Neural progenitor cell (in vitro differentiated cells): Measurements from ENCODE around the gene EHD4. TPM values are rescaled to one million over a fixed set of nuclear protein-coding genes. Genes with fewer than 3 reads are reported as not detected.

Experiments
- DNase-seq: peaks from one replicate; pipeline ENCODE4 v3.0.0-alpha.2; 2016; ENCODE audit warnings: low spot score
- H2AFZ ChIP-seq: fragments of 200-600 bp; sonication (generic); replicated peaks from 2 replicates; pipeline ENCODE4 v1.6.1; 2016; ENCODE audit warnings: antibody characterized with exemption
- H3F3A ChIP-seq: fragments of 200-600 bp; sonication (generic); 2 replicates; pipeline ENCODE4 v1.6.1; 2016; ENCODE audit warnings: antibody characterized with exemption, low read depth
- H3K27ac ChIP-seq: fragments of 200-600 bp; sonication (generic); 2 replicates; pipeline ENCODE4 v1.5.1; 2016; ENCODE audit warnings: mild to moderate bottlenecking
- H3K27me3 ChIP-seq: fragments of 200-600 bp; sonication (generic); 2 replicates; pipeline ENCODE4 v1.6.1; 2016; ENCODE audit warnings: mild to moderate bottlenecking, moderate library complexity
- H3K36me3 ChIP-seq: fragments of 200-600 bp; sonication (generic); 2 replicates; pipeline ENCODE4 v1.5.1; 2016
- H3K4me1 ChIP-seq: fragments of 200-600 bp; sonication (generic); 2 replicates; pipeline ENCODE4 v1.6.1; 2016; ENCODE audit warnings: mixed run types
- H3K4me2 ChIP-seq: fragments of 200-600 bp; sonication (generic); 2 replicates; pipeline ENCODE4 v1.6.1; 2016
- H3K4me3 ChIP-seq: fragments of 200-600 bp; sonication (generic); 2 replicates; pipeline ENCODE4 v1.5.1; 2016
- H3K79me2 ChIP-seq: fragments of 200-600 bp; sonication (generic); 2 replicates; pipeline ENCODE4 v1.6.1; 2016; ENCODE audit warnings: low read depth
- H3K9ac ChIP-seq: fragments of 200-600 bp; sonication (generic); 2 replicates; pipeline ENCODE4 v1.6.1; 2016
- H3K9me3 ChIP-seq: fragments of 200-600 bp; sonication (generic); 2 replicates; pipeline ENCODE4 v1.5.1; 2016; ENCODE audit warnings: low read depth
- H4K20me1 ChIP-seq: fragments of 200-600 bp; sonication (generic); 2 replicates; pipeline ENCODE4 v1.6.1; 2016; ENCODE audit warnings: low read depth
- H3K27ac Mint-ChIP-seq: 3 replicates; pipeline ENCODE4 v1.8.0; 2021; ENCODE audit warnings: mixed read lengths
- H3K27me3 Mint-ChIP-seq: 2 replicates; pipeline ENCODE4 v1.8.0; 2022; ENCODE audit warnings: low read depth, mild to moderate bottlenecking, inconsistent platforms, moderate library complexity, mixed read lengths; ENCODE audit not compliant: insufficient read depth
- H3K36me3 Mint-ChIP-seq: 3 replicates; pipeline ENCODE4 v1.8.0; 2021; ENCODE audit warnings: mixed read lengths
- H3K4me1 Mint-ChIP-seq: 3 replicates; pipeline ENCODE4 v1.8.0; 2021; ENCODE audit warnings: mixed read lengths
- H3K4me3 Mint-ChIP-seq: 3 replicates; pipeline ENCODE4 v1.8.0; 2021; ENCODE audit warnings: mild to moderate bottlenecking, moderate library complexity, mixed read lengths
- H3K9me3 Mint-ChIP-seq: 3 replicates; pipeline ENCODE4 v1.8.0; 2020; ENCODE audit warnings: mixed read lengths
- CTCF ChIP-seq: fragments of 200-600 bp; sonication (generic); IDR thresholded peaks from 2 replicates; pipeline ENCODE4 v1.5.1; 2017; ENCODE audit warnings: antibody characterized with exemption, mild to moderate bottlenecking
- EZH2 ChIP-seq: fragments of 200-600 bp; sonication (generic); IDR thresholded peaks from 2 replicates; pipeline ENCODE4 v1.6.1; 2017; ENCODE audit warnings: antibody characterized with exemption, mild to moderate bottlenecking, moderate library complexity
- EZH2phosphoT487 ChIP-seq: fragments of 200-600 bp; sonication (generic); IDR thresholded peaks from 2 replicates; pipeline ENCODE4 v1.6.1; 2017; ENCODE audit warnings: antibody characterized with exemption
- total RNA-seq: library from RNA; depleted of rRNA; stranded (reverse); fragments of >200 nt; gene quantifications from 2 replicates; pipeline ENCODE4 v1.2.3, GENCODE V29; 2015; ENCODE audit warnings: low replicate concordance

EHD4 gene
- total RNA-seq, 1 donor from 2014 or later = 6.9 TPM

GRCh38 chr15:41948490-41948889 is 23.9 kb downstream of the EHD4 start:
- no peak for TF ChIP-seq EZH2
- Histone ChIP-seq H3K27me3 (no peaks in the 10 kb centered on the region), H4K20me1 (peaks cover 5% of the 10 kb centered on the region), H3K79me2 (no peaks in the 10 kb centered on the region), H3K4me2 (no peak overlapping the region), H3K9ac (no peak overlapping the region), H3K4me3 (no peak overlapping the region), H2AFZ (no peak overlapping the region), H3K4me1 (peaks cover 8% of the 10 kb centered on the region), H3K36me3 (no peaks in the 10 kb centered on the region), H3K27ac (no peak overlapping the region), H3K9me3 (no peaks in the 10 kb centered on the region), H3F3A (no peaks in the 10 kb centered on the region)
- Mint-ChIP-seq H3K9me3 (no peaks in the 10 kb centered on the region), H3K4me1 (peaks cover 48% of the 10 kb centered on the region), H3K36me3 (peaks cover 4% of the 10 kb centered on the region), H3K4me3 (no peak overlapping the region), H3K27me3 (peaks cover 2% of the 10 kb centered on the region), H3K27ac (no peak overlapping the region)
- DNase-seq = no peak

GRCh38 chr15:41946970-41947369 is 25.4 kb downstream of the EHD4 start:
- Histone ChIP-seq H3K27ac (no peak overlapping the region), H3K27me3 (no peaks in the 10 kb centered on the region), H2AFZ (no peak overlapping the region), H3K36me3 (no peaks in the 10 kb centered on the region), H3K4me3 (no peak overlapping the region), H4K20me1 (peaks cover 5% of the 10 kb centered on the region), H3K4me2 (no peak overlapping the region), H3K9ac (no peak overlapping the region), H3K9me3 (no peaks in the 10 kb centered on the region), H3K4me1 (peaks cover 9% of the 10 kb centered on the region), H3K79me2 (no peaks in the 10 kb centered on the region), H3F3A (peaks cover under 1% of the 10 kb centered on the region)
- Mint-ChIP-seq H3K27me3 (peaks cover 2% of the 10 kb centered on the region), H3K36me3 (no peaks in the 10 kb centered on the region), H3K4me3 (no peak overlapping the region), H3K27ac (no peak overlapping the region), H3K4me1 (peaks cover 60% of the 10 kb centered on the region), H3K9me3 (no peaks in the 10 kb centered on the region)
- no peak for DNase-seq
- TF ChIP-seq EZH2phosphoT487 (no peak), CTCF (no peak), EZH2 (no peak)

GRCh38 chr15:41945731-41946130 is 26.6 kb downstream of the EHD4 start:
- H3K9me3 ChIP-seq = no peaks in the 10 kb centered on the region
- H3K27me3 ChIP-seq = no peaks in the 10 kb centered on the region
- Mint-ChIP-seq H3K9me3 (no peaks in the 10 kb centered on the region), H3K27ac (no peak overlapping the region), H3K36me3 (no peaks in the 10 kb centered on the region), H3K4me3 (no peak overlapping the region), H3K27me3 (no peaks in the 10 kb centered on the region), H3K4me1 (peaks cover 61% of the 10 kb centered on the region)
- H3K27ac ChIP-seq = no peak overlapping the region
- H3K79me2 ChIP-seq = no peaks in the 10 kb centered on the region
- TF ChIP-seq EZH2phosphoT487 = no peak
- no peak for TF ChIP-seq EZH2
- no peak for TF ChIP-seq CTCF
- DNase-seq = no peak
- no peak overlapping the region for H3K4me3 ChIP-seq
- H3F3A ChIP-seq = peaks cover 13% of the 10 kb centered on the region
- peaks cover 5% of the 10 kb centered on the region for H4K20me1 ChIP-seq
- peaks cover 21% of the 10 kb centered on the region for H3K4me1 ChIP-seq
- H2AFZ ChIP-seq = no peak overlapping the region
- no peaks in the 10 kb centered on the region for H3K36me3 ChIP-seq
- no peak overlapping the region for H3K4me2 ChIP-seq
- no peak overlapping the region for H3K9ac ChIP-seq

- H3K36me3 ChIP-seq = no peaks in the 10 kb centered on the region
- H3K4me1 ChIP-seq = peaks cover 21% of the 10 kb centered on the region
- H4K20me1 ChIP-seq = peaks cover 5% of the 10 kb centered on the region
- no peaks in the 10 kb centered on the region for H3K9me3 Mint-ChIP-seq
- H3K79me2 ChIP-seq = no peaks in the 10 kb centered on the region
- H3K27ac Mint-ChIP-seq = peak overlapping the region; percentile 19
- no peaks in the 10 kb centered on the region for H3K27me3 Mint-ChIP-seq
- peak overlapping the region; percentile 18 for H3K4me3 Mint-ChIP-seq
- peaks cover 61% of the 10 kb centered on the region for H3K4me1 Mint-ChIP-seq
- no peaks in the 10 kb centered on the region for H3K9me3 ChIP-seq
- H3K36me3 Mint-ChIP-seq = no peaks in the 10 kb centered on the region
- H2AFZ ChIP-seq = no peak overlapping the region
- TF ChIP-seq CTCF = no peak
- peaks cover 16% of the 10 kb centered on the region for H3F3A ChIP-seq
- H3K4me2 ChIP-seq = no peak overlapping the region
- no peak overlapping the region for H3K27ac ChIP-seq
- no peak overlapping the region for H3K4me3 ChIP-seq
- H3K27me3 ChIP-seq = no peaks in the 10 kb centered on the region
- H3K9ac ChIP-seq = no peak overlapping the region
- no peak for DNase-seq
Observed at GRCh38 chr15:41945221-41945620, 27.1 kb downstream of the EHD4 start.
